Right lobe of liver (tissue), 6 donors: ENCODE measurements around the gene DERL3. TPM values are rescaled to one million over a fixed set of nuclear protein-coding genes. Genes with fewer than 3 reads are reported as not detected.
A peak's percentile ranks its signal among the peaks of the same experiment; 100 is the strongest.

Experiments
- ATAC-seq, 4 donors: fragments of 200-7000 bp; cut with Tn5 transposase; one replicate each; pipeline ENCODE4 v1.9.1; 2020; ENCODE audit warnings: mild to moderate bottlenecking in 4 of 4, moderate library complexity in 4 of 4
- DNase-seq, 3 donors: peaks; one replicate each; pipeline ENCODE4 v3.0.0-alpha.2; 2020
- H3K27ac ChIP-seq, 3 donors: fragments of 200-600 bp; one replicate each; pipeline ENCODE4 v1.8.0; 2022
- H3K27me3 ChIP-seq, 2 donors: fragments of 200-600 bp; one replicate each; pipeline ENCODE4 v1.8.0; 2022
- H3K36me3 ChIP-seq, 4 donors: fragments of 200-600 bp; sonication (generic) in 1 of 4; one replicate each; pipeline versions ENCODE4 v1.5.1 to v1.8.0; 2017 to 2022; ENCODE audit warnings: control low read depth in 1 of 4
- H3K4me1 ChIP-seq, 4 donors: fragments of 200-600 bp; sonication (generic) in 1 of 4; one replicate each; pipeline versions ENCODE4 v1.5.1 to v1.8.0; 2017 to 2022; ENCODE audit warnings: control low read depth in 1 of 4
- H3K4me3 ChIP-seq, 3 donors: fragments of 200-600 bp; one replicate each; pipeline ENCODE4 v1.8.0; 2022
- H3K9me3 ChIP-seq, 4 donors: fragments of 200-600 bp; sonication (generic) in 1 of 4; one replicate each; pipeline versions ENCODE4 v1.5.1 to v1.8.0; 2017 to 2022; ENCODE audit warnings: control low read depth in 1 of 4
- POLR2A ChIP-seq: fragments of 450-650 bp; IDR thresholded peaks from one replicate; pipeline ENCODE4 v1.6.1; 2017; ENCODE audit warnings: antibody characterized with exemption, mild to moderate bottlenecking
- WGBS: methylation state at CpG from one replicate; pipeline ENCODE4 v1.1.6; 2018; ENCODE audit warnings: low coverage, low lambda C conversion rate; ENCODE audit not compliant: insufficient coverage; ENCODE audit errors: missing lambda C conversion rate; 5-methylcytosine and 5-hydroxymethylcytosine counted together
- intact Hi-C, 2 donors: fragments of 100-400 bp; cut with DNase I; formaldehyde crosslinking; loops; one replicate each; pipeline versions ENCODE4 v1.11.2 to v1.14.1; 2022
- total RNA-seq, 6 experiments: library from RNA; depleted of rRNA in 2 of 6; stranded (reverse); fragments of >200 nt in 2 of 6; fragmentation: NEBNext Ultra II Directional in 3 of 6; extraction: Animal tissue kit (Norgen Biotek cat#: 25700) in 3 of 6; gene quantifications; one replicate each; pipeline versions ENCODE4 v1.1.0 to v1.2.4, GENCODE V29; 2016 to 2023
- TF ChIP-seq, protein P1 (sequence below), 4 donors: fragments of 200-600 bp in 3 of 4; fragments of 450-650 bp in 1 of 4; IDR thresholded peaks; one replicate each; pipeline versions ENCODE4 v1.5.1 to v1.8.0; 2016 to 2022; ENCODE audit warnings: antibody characterized with exemption in 4 of 4, mild to moderate bottlenecking in 2 of 4
- donor health status: DM: no; HTN: yes; CAD: no.
- donor health status: DM: no; HTN: no; CAD: no.
- donor health status: DM: no; HTN: no; CAD: no.
- donor health status: DM: no; HTN: yes; CAD: no.
- donor health status: DM: no; HTN: yes; CAD: no.

Gene DERL3
- total RNA-seq, 6 experiments from 2014 or later: 1.1 to 7.1 (median 4.1) TPM

DNA sequence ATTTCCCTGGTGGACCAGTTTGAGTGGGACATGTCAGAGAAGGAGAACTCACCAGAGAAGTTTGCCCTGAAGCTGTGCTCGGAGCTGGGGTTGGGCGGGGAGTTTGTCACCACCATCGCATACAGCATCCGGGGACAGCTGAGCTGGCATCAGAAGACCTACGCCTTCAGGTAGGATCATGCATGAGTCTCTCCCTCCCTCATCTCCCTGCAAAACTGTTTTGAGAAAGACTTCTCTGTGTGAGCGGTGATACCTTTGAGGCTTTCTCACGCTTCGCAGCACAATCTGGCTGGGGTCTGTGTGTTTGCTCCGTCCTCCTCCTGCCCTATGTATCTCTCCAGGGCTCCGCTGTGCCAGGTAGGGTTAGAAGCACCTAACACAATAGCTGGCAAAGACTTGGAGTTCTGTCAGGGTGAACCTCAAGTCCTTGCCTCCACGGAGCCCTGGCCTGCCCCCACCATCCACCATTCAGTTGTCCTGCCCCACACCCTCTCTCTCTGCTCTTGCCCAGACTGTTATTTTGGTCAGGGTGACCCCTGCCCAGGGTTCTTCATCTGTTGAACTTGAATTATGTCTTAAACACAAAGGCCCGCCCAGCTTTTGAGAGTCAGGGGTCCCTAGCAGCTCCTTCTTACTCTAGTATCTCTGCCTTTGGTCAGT is 13.4 kb downstream of the DERL3 start:
- WGBS: 88% methylated on average over 5 of the region's 12 CpGs
- H3K4me3 ChIP-seq: no peak overlapping the region
- H3K27me3 ChIP-seq: no peaks in the 10 kb centered on the region
- no peak for ATAC-seq
- H3K4me1 ChIP-seq: peaks cover 0 to 24% (median 0%) of the 10 kb centered on the region in 4 donors
- TF ChIP-seq POLR2A: no peak
- TF ChIP-seq, protein P1, sequence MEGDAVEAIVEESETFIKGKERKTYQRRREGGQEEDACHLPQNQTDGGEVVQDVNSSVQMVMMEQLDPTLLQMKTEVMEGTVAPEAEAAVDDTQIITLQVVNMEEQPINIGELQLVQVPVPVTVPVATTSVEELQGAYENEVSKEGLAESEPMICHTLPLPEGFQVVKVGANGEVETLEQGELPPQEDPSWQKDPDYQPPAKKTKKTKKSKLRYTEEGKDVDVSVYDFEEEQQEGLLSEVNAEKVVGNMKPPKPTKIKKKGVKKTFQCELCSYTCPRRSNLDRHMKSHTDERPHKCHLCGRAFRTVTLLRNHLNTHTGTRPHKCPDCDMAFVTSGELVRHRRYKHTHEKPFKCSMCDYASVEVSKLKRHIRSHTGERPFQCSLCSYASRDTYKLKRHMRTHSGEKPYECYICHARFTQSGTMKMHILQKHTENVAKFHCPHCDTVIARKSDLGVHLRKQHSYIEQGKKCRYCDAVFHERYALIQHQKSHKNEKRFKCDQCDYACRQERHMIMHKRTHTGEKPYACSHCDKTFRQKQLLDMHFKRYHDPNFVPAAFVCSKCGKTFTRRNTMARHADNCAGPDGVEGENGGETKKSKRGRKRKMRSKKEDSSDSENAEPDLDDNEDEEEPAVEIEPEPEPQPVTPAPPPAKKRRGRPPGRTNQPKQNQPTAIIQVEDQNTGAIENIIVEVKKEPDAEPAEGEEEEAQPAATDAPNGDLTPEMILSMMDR (IDR thresholded peaks at IDR 0.05): no peak
- H3K36me3 ChIP-seq: peaks cover 0 to 16% (median 9%) of the 10 kb centered on the region in 4 donors
- no peak overlapping the region for H3K27ac ChIP-seq
- DNase-seq: peak in 2 of 3 donors; percentile 18 to 23
- intact Hi-C loops: no loop called here
- H3K9me3 ChIP-seq: no peaks in the 10 kb centered on the region

DNA sequence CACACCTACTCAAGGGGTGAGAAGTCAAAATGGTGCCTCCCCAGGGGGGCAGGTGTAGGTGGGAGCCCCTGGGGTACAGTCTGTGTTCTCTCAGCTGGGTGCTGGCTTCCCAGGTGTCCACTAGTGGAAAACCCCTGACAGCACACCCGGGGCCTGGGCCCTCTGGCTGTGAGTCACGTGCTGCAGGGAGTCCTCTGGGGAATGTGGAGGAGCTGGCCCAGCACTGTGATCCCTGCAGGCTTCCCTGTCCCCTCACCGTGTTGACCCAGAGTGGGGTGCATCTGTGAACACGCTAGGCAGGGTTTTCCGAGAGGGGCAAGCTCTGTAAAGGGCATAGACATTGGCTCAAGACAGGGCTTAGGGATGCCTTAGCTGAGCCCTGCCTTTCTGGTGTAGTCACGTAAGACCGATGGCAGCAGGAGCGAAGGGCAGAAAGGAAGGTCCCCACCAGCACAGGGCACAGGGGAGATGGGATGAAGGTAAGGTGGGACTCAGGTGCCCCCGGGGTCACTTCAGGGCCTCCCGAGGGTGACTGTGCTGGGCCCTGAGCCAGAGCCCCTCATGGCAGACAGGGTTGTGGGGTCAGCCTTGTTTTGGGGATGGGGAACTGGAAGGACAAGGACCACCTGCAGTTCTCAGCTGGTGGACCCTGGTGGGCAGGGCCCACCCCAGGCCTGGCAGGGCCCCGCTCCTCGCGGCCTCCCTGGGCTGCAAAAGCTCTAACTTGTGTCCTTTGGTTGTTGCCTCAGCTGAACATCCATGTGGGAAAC is 14.1 kb downstream of the DERL3 start:
- ATAC-seq: no peak

DNA sequence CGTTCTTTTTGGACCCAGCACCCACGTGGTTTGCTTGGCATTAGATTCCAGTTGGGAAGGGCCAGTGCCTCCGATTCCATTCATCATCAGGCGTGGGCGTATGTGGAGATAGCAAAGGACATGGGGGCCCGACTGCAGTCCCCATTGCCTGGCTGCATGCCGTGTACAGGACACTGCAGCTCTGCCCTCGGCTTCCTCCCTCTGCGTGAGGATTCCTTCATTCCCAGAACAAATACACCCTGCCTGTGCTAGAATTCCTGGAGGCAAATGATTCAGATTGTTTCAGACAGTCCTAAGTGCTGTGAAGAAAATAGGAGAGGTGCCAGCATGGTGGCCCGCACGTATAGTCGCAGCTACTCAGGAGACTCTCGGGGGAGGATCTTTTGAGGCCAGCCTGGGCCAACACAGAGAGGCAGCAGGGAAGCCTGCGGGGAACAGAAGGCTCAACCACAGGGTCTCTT is 15.4 kb downstream of the DERL3 start:
- WGBS: 100% methylated on average over 1 of the region's 14 CpGs
- peaks cover 0 to 25% (median 15%) of the 10 kb centered on the region in 4 donors for H3K36me3 ChIP-seq
- intact Hi-C loops: no loop called here
- H3K4me3 ChIP-seq: no peak overlapping the region
- H3K9me3 ChIP-seq: no peaks in the 10 kb centered on the region
- DNase-seq (peak in 2 of 3 donors; percentile 22 to 31), ATAC-seq (no peak)
- peaks cover 0 to 11% (median 0%) of the 10 kb centered on the region in 4 donors for H3K4me1 ChIP-seq
- TF ChIP-seq POLR2A: no peak
- TF ChIP-seq, protein P1 (IDR thresholded peaks at IDR 0.05): no peak
- H3K27ac ChIP-seq: no peak overlapping the region
- H3K27me3 ChIP-seq: no peaks in the 10 kb centered on the region

More for the DNA sequence above, 14.1 kb downstream of the DERL3 start:
- peak in 2 of 3 donors; percentile 40 to 48 for DNase-seq
- Histone ChIP-seq H3K4me1 (peaks cover 0 to 24% (median 0%) of the 10 kb centered on the region in 4 donors), H3K4me3 (no peak overlapping the region), H3K9me3 (no peaks in the 10 kb centered on the region), H3K27ac (no peak overlapping the region), H3K36me3 (peaks cover 0 to 20% (median 11%) of the 10 kb centered on the region in 4 donors), H3K27me3 (no peaks in the 10 kb centered on the region)
- 94% methylated on average over 6 of the region's 13 CpGs for WGBS
- no peak for TF ChIP-seq POLR2A
- TF ChIP-seq, protein P1 (IDR thresholded peaks at IDR 0.05): no peak
- intact Hi-C loops: no loop called here

DNA sequence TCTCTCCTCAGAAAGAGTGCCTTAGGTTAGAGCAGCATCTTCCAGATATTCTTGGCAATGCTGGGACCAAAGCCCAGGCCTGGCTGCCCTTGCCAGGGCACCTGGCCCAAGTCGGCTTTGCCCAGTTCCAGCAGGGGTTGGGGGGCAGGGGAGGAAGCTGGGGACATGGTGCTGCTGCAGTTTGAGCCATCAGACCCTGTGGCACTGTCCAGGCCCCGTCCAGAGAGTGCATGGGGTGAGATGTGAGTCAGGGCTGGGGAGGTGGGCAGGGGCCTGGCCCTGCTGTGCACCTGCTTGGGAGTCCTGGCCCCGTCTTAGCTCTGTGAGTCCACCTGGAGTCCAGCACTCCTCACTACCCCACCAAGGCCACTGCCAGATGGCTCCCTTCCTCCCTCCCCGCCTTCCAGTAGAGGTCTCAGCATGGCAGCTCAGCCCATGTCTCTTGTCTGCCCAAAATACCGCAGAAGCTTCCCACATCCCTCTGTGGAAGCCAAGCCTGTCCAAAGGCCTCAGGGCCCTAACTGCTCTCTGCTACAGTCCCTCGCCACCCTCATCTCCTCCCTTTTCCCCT is 16.6 kb downstream of the DERL3 start:
- no peak for ATAC-seq
- TF ChIP-seq POLR2A: no peak
- TF ChIP-seq, protein P1 (IDR thresholded peaks at IDR 0.05): no peak
- Histone ChIP-seq H3K27ac (no peak overlapping the region), H3K4me3 (no peak overlapping the region), H3K9me3 (no peaks in the 10 kb centered on the region), H3K27me3 (no peaks in the 10 kb centered on the region), H3K4me1 (peaks cover 0 to 5% (median 0%) of the 10 kb centered on the region in 4 donors), H3K36me3 (peaks cover 0 to 28% (median 17%) of the 10 kb centered on the region in 4 donors)
- intact Hi-C loops: no loop called here
- 100% methylated on average over 1 of the region's 6 CpGs for WGBS
- DNase-seq: peak in 2 of 3 donors; percentile 34 to 49
